Left lung (tissue), 10 donors: ENCODE results near the gene TSFM. TPM values are rescaled to one million over a fixed set of nuclear protein-coding genes. Genes with fewer than 3 reads are reported as not detected.

ENCODE experiments used
- ATAC-seq: fragments of 200-7000 bp; cut with Tn5 transposase; one replicate; pipeline ENCODE4 v1.9.1; 2020; ENCODE audit warnings: moderate library complexity
- DNase-seq, 4 donors: peaks; one replicate each; pipeline ENCODE4 v3.0.0-alpha.2; 2013 to 2020
- H3K27ac ChIP-seq, 2 donors: fragments of 200-600 bp; sonication (generic) in 1 of 2; one replicate each; pipeline versions ENCODE4 v1.5.0 to v1.8.0; 2020 to 2021
- H3K27me3 ChIP-seq, 2 donors: fragments of 200-600 bp; sonication (generic) in 1 of 2; one replicate each; pipeline versions ENCODE4 v1.5.0 to v1.8.0; 2020 to 2021
- H3K36me3 ChIP-seq, 2 donors: fragments of 200-600 bp; sonication (generic) in 1 of 2; one replicate each; pipeline versions ENCODE4 v1.5.0 to v1.8.0; 2020 to 2021
- H3K4me1 ChIP-seq, 2 donors: fragments of 200-600 bp; one replicate each; pipeline ENCODE4 v1.8.0; 2021
- H3K4me3 ChIP-seq, 2 donors: fragments of 200-600 bp; sonication (generic) in 1 of 2; one replicate each; pipeline versions ENCODE4 v1.5.0 to v1.8.0; 2020 to 2021; ENCODE audit warnings: mild to moderate bottlenecking in 1 of 2
- H3K9me3 ChIP-seq, 2 donors: fragments of 200-600 bp; sonication (generic) in 1 of 2; one replicate each; pipeline versions ENCODE4 v1.5.0 to v1.8.0; 2020 to 2021
- intact Hi-C, 2 donors: fragments of 100-400 bp; cut with DNase I; formaldehyde crosslinking; loops; one replicate each; pipeline versions ENCODE4 v1.11.2 to v1.14.2; 2022
- polyA plus RNA-seq, 6 donors: library from polyadenylated mRNA; unstranded; fragments of 120-200 nt; gene quantifications; one replicate each; pipeline ENCODE4 v1.2.1, GENCODE V29; 2013; ENCODE audit not compliant: insufficient read length in 6 of 6
- total RNA-seq, 2 donors: library from RNA; stranded (reverse); fragmentation: NEBNext Ultra II Directional; extraction: Animal tissue kit (Norgen Biotek cat#: 25700); gene quantifications; one replicate each; pipeline ENCODE4 v1.2.1, GENCODE V29; 2021
- TF ChIP-seq, protein P1 (sequence below), 2 donors: fragments of 200-600 bp; sonication (generic) in 1 of 2; IDR thresholded peaks; one replicate each; pipeline versions ENCODE4 v1.5.0 to v1.8.0; 2021; ENCODE audit warnings: antibody characterized with exemption in 2 of 2
- donor health status: DM: no; HTN: yes; CAD: no.
- donor health status: DM: no; HTN: no; CAD: no.

Gene TSFM
- total and polyA plus RNA-seq, 8 donors = 25.6 to 35.3 (median 30.7) TPM

DNA sequence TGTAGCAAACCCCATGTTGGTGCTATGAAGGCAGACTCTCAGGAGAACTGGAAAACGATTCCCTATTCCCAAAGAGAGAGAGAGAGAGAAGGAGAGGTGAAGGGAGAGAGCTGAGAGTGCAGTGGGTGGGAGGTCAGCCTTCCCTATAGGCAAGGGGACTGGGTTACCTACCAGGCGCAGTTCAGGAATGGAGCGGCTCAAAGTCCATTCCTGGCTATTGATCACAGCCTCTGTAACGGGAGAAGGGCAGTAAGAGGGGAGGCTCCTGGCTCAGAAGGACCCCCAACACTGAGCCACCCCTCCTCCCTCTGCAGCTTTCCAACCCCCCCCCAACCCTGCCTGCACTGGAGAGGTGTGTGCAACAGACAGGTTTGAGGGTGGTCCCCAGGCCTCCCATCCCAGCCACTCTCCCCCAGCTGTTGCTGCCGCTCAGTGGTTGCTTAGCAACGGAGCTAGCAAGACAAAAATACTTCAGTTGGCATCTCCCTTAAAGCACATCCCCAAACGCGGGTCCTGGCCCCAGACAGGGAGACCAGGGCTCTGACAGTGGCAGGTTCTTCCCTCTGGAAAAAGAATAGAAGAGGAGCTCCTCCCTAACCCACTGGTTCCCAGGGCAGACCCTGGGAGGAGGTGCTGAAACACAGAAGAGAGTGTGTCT lies 47.3 kb upstream of the TSFM start:
- Histone ChIP-seq H3K4me3 (no peak overlapping the region), H3K27me3 (peaks cover 48 to 78% of the 10 kb centered on the region in 2 donors), H3K27ac (no peak overlapping the region), H3K36me3 (peaks cover 0 to 59% of the 10 kb centered on the region in 2 donors), H3K9me3 (no peaks in the 10 kb centered on the region), H3K4me1 (peaks cover 13 to 36% of the 10 kb centered on the region in 2 donors)
- intact Hi-C loops = no loop called here
- no peak for ATAC-seq
- peak in 1 of 4 donors; percentile 36 for DNase-seq
- TF ChIP-seq, protein P1, sequence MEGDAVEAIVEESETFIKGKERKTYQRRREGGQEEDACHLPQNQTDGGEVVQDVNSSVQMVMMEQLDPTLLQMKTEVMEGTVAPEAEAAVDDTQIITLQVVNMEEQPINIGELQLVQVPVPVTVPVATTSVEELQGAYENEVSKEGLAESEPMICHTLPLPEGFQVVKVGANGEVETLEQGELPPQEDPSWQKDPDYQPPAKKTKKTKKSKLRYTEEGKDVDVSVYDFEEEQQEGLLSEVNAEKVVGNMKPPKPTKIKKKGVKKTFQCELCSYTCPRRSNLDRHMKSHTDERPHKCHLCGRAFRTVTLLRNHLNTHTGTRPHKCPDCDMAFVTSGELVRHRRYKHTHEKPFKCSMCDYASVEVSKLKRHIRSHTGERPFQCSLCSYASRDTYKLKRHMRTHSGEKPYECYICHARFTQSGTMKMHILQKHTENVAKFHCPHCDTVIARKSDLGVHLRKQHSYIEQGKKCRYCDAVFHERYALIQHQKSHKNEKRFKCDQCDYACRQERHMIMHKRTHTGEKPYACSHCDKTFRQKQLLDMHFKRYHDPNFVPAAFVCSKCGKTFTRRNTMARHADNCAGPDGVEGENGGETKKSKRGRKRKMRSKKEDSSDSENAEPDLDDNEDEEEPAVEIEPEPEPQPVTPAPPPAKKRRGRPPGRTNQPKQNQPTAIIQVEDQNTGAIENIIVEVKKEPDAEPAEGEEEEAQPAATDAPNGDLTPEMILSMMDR (IDR thresholded peaks at IDR 0.05) = no peak

DNA sequence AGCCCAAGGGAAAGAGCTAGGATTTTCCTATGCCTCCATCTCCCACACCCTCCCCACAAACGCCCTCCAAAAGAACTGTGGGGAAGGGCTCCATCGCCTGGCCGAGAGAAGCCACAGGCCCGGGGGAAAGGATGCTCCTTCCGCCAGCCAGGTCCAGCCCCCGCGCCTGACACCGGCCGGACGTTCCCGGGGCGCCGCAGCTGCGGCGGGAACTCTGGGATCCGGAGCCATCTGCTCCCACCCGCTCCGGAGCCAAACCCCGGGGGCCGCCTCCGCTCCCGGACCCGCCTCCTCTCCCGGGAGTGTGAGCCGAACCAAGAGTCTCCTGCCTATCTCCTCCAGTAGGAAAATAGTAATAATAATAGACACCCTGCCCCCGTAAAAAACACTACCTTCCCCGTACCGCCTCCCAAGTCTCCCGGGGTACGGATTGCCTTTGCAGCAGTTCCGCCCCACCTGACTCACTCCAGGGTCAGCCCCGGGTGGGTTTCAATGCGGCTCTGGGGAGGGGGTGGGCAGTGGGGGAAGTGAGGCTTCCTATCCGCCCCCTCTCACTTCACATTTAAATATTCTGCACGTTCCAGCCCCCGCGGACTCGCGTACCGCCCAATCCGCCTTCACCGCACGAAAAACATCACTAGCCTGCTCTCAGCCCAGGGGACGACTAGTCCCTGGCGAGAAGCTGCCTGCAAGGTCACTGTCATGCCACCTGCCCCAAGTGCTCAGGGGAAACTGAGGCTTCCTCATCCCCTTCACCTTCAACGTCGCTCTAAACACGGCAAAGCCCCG lies 46.4 kb upstream of the TSFM start:
- Histone ChIP-seq H3K4me1 (peaks cover 13 to 44% of the 10 kb centered on the region in 2 donors), H3K9me3 (no peaks in the 10 kb centered on the region), H3K4me3 (no peak overlapping the region), H3K36me3 (peaks cover 0 to 50% of the 10 kb centered on the region in 2 donors), H3K27me3 (peaks cover 48 to 81% of the 10 kb centered on the region in 2 donors), H3K27ac (no peak overlapping the region)
- intact Hi-C loops = no loop called here
- TF ChIP-seq, protein P1 (IDR thresholded peaks at IDR 0.05) = no peak
- DNase-seq (peak in 1 of 4 donors; percentile 66), ATAC-seq (peak; percentile 29)

DNA sequence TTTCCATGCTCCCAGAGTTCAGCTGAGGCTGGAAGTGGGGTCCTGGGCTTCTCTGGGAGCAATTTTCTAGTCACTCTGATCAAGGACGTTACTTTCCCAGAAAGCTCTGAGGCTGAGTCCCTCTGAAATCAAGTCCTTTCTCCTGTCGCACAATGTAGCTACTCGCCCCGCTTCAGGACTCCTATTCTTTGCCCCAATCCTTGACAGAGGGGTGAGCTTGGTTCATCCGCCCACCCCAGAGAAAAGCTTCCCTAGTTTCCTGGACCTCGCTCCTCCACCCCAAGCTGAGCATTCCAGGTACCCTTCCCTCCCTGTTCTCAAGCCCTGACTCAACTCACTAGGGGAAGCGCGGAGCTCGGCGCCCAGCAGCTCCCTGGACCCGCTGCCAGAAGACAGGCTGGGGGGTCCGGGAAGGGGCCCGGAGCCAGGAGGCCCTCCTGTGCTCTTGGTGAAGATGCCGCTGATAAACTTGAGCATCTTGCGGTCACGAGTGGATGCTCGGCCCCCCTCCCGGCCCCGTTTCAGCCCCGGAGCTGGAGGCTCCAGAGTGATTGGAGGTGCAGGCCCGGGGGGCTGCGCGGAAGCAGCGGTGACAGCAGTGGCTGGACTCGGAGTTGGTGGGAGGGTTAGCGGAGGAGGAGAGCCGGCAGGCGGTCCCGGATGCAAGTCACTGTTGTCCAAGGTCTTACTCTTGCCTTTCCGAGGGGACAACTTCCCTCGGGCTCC lies 45.7 kb upstream of the TSFM start:
- Histone ChIP-seq H3K4me1 (peaks cover 13 to 50% of the 10 kb centered on the region in 2 donors), H3K4me3 (no peak overlapping the region), H3K27ac (no peak overlapping the region), H3K36me3 (peaks cover 0 to 44% of the 10 kb centered on the region in 2 donors), H3K9me3 (no peaks in the 10 kb centered on the region), H3K27me3 (peaks cover 48 to 88% of the 10 kb centered on the region in 2 donors)
- TF ChIP-seq, protein P1 (IDR thresholded peaks at IDR 0.05) = no peak
- intact Hi-C loops = no loop called here
- DNase-seq = no peak
- no peak for ATAC-seq

DNA sequence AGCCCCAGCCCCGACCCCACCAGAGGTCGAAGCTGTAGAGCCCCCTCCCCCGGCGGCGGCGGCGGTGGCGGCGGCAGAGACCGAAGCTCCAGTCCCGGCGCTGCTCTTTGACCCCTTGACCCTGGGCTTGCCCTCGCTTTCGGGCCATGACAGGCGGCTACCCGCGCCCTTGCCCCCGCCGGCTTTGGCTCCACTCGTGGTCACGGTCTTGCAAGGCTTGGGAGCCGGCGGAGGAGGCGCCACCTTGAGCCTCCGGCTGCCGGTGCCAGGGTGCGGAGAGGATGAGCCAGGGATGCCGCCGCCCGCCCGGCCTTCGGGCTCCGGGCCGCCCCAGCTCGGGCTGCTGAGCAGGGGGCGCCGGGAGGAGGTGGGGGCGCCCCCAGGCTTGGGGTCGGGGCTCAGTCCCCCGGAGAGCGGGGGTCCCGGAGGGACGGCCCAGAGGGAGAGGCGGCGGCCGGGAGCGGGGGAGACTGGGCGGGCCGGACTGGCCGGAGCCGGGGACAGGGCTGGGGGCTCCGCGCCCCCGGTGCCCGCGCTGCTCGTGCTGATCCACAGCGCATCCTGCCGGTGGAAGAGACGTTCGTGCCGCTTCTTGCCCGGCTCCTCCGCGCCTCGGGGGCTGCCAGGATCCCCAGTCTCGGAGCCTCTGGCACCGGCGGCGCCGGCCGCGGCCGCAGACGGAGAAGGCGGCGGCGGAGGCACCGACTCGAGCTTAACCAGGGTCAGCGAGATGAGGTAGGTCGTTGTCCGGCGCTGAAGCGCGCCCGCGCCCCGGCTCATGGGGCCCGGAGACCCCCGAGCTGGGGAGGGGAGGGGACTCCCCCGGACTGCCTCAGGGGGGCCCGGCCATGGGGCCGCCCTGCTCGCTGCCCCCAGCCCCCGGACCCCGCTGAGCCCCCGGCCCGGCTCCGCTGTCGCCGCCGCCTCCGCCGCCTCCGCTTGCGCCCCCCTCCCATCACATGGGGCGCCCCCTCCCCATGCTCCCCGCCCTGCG lies 44.8 kb upstream of the TSFM start:
- DNase-seq = no peak
- H3K36me3 ChIP-seq = peaks cover 0 to 37% of the 10 kb centered on the region in 2 donors
- ATAC-seq = no peak
- peaks cover 13 to 56% of the 10 kb centered on the region in 2 donors for H3K4me1 ChIP-seq
- H3K27me3 ChIP-seq = peaks cover 48 to 84% of the 10 kb centered on the region in 2 donors
- H3K27ac ChIP-seq = no peak overlapping the region
- TF ChIP-seq, protein P1 (IDR thresholded peaks at IDR 0.05) = no peak
- intact Hi-C loops = no loop called here
- H3K9me3 ChIP-seq = no peaks in the 10 kb centered on the region
- H3K4me3 ChIP-seq = no peak overlapping the region
